Measurements from ENCODE around the gene PPP1R3C.

- TF ChIP-seq CTCF (conservative IDR thresholded peaks at IDR 0.05; ENCODE audit: low read length), result no peak
- no peak for TF ChIP-seq EZH2phosphoT487 (IDR thresholded peaks at IDR 0.05; ENCODE audit: borderline replicate concordance, low read depth, low read length)
Observed at GRCh38 chr10:91579329-91579985, 53.4 kb downstream of the PPP1R3C start.

All from OCI-LY7 (cell line).